Choroid plexus epithelial cell (primary cell): Measurements from ENCODE around the gene SIGLEC8.
"Not testable (repeated sequence)": the region's sequence is repeated elsewhere in the genome, so short reads cannot be mapped to it uniquely, and the experiment has no call there.

Experiments used
- DNase-seq: peaks from one replicate; pipeline ENCODE4 v3.0.0-alpha.2; 2010; ENCODE audit warnings: low read depth
- H3K4me3 ChIP-seq: 2 replicates; pipeline ENCODE4 v1.5.1; 2011; ENCODE audit warnings: low read depth, mild to moderate bottlenecking, control low read depth, low read length, moderate library complexity
- TF ChIP-seq, protein P1 (sequence below): conservative IDR thresholded peaks from 2 replicates; pipeline ENCODE4 v1.5.1; 2011; ENCODE audit warnings: low read depth, mild to moderate bottlenecking, control low read depth, inconsistent platforms, low read length, moderate library complexity

The SIGLEC8 gene

DNA sequence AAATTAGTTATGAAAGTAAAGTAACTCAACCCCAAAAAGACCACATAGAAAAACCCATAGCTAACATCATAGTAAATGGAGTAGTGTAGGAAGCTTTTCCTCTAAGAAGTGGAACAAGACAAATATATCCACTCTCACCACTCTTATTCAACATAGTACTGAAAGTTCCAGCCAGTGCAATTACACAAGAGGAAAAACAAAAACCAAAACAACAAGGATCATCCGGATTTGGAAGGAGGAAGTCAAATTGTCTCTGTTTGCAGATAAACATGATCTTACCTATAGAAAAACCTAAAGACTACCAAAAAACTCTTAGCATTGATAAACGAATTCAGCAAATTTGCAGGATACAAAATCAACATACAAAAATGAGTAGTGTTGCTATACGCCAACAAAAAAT, 8.5 kb upstream of the SIGLEC8 start:
- no peak overlapping the region for H3K4me3 ChIP-seq
- TF ChIP-seq, protein P1, sequence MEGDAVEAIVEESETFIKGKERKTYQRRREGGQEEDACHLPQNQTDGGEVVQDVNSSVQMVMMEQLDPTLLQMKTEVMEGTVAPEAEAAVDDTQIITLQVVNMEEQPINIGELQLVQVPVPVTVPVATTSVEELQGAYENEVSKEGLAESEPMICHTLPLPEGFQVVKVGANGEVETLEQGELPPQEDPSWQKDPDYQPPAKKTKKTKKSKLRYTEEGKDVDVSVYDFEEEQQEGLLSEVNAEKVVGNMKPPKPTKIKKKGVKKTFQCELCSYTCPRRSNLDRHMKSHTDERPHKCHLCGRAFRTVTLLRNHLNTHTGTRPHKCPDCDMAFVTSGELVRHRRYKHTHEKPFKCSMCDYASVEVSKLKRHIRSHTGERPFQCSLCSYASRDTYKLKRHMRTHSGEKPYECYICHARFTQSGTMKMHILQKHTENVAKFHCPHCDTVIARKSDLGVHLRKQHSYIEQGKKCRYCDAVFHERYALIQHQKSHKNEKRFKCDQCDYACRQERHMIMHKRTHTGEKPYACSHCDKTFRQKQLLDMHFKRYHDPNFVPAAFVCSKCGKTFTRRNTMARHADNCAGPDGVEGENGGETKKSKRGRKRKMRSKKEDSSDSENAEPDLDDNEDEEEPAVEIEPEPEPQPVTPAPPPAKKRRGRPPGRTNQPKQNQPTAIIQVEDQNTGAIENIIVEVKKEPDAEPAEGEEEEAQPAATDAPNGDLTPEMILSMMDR, result no peak
- no peak for DNase-seq

DNA sequence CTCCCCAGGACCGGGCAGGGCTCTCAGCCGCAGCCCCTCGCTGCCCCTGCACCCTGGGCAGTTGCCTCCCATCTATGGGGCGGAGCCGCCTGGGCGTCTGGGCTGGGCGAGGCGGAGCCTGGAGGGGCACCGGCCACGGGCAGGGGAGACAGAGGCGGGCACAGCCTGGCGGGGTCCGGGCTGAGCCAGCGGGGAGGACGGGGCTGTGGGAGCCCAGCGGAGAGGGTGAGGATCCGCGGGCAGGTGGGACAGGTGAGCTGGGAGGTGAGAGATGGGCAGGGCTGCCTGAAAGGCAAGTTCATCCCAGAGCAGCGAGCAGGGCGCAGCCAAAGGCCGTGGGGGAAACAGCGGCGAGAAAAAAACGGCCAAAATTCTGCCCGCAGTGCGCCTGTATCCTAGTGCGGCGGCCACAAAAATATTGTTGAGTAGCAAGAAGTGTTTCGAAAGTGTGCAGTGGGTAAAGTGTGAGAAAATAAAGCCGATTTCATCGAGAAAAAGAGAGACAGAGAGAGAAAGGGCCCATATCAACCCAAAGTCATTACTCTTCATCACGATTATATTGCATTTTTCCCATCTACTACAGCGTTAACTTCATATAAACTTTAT, 5.8 kb upstream of the SIGLEC8 start:
- not testable (repeated sequence) for H3K4me3 ChIP-seq, DNase-seq

GRCh38 chr19:51462681-51463080, 4.4 kb upstream of the SIGLEC8 start:
- TF ChIP-seq, protein P1, result no peak
- DNase-seq, result no peak
- no peak overlapping the region for H3K4me3 ChIP-seq

GRCh38 chr19:51462276-51462675, 4.0 kb upstream of the SIGLEC8 start:
- DNase-seq, result no peak
- TF ChIP-seq, protein P1, result no peak
- H3K4me3 ChIP-seq, result no peak overlapping the region

- no peak overlapping the region for H3K4me3 ChIP-seq
- TF ChIP-seq, protein P1, result no peak
- DNase-seq, result peak; percentile 10
Measured at GRCh38 chr19:51461723-51462161, 3.5 kb upstream of the SIGLEC8 start.

DNA sequence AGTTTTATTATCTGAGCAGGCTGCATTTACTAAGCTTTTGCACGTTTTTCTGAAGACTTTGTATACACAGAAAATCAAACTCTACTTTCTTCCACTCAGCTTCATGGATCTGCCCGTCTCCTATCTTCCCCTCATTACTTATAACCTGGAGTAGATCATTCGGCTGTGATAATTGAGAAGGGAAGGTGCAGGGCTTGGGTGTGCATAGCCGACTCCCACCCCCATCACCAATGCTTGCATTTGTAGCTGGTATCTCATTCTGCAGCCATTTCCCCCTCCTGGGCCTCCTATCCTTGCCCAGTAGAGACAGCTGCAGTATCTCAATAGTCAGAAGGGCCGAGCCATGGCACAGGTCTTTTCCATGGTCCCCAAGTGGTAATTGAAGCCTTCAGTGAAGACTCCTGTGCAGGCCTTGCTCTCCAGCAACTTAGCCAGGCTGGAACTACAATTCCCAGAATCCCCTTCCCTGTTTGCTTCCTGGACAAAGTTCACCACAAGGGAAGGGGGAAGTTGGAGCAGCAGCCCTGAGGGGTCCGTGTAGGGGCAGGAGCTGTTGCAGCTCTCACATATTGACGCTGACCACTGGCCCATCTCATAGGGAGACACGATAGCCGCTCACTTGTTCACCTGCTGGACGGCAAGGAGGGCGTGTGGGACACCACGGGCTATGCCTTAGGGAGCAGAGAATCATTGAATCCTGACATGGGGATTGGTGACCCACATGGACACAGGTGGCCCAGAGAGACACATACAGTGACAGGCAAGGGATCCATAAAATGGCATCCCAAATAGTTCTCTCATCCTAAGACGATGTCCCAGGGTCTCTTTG, 2.1 kb upstream of the SIGLEC8 start:
- peak overlapping the region; percentile 34 for H3K4me3 ChIP-seq
- DNase-seq, result peak; percentile 24

GRCh38 chr19:51458899-51459505, 748 bp upstream of the SIGLEC8 start:
- TF ChIP-seq, protein P1, result no peak
- no peak overlapping the region for H3K4me3 ChIP-seq

More for the DNA sequence above, 2.1 kb upstream of the SIGLEC8 start:
- TF ChIP-seq, protein P1, result no peak

More at GRCh38 chr19:51458899-51459505, 748 bp upstream of the SIGLEC8 start:
- DNase-seq, result no peak
